PFSK-1 (cell line): ENCODE measurements around the gene TMEM140.

Experiments
- POLR2AphosphoS5 ChIP-seq: IDR thresholded peaks from 2 replicates; pipeline ENCODE4 v1.6.1; 2012; ENCODE audit warnings: low read depth, mild to moderate bottlenecking, control low read depth, low read length, moderate library complexity
- REST ChIP-seq, 2 experiments: IDR thresholded peaks; 2 replicates each; pipeline versions ENCODE4 v1.6.1 to v1.8.0; 2011 to 2012; ENCODE audit warnings: low read depth in 2 of 2, low read length in 2 of 2, control low read depth in 1 of 2, inconsistent platforms in 1 of 2, mild to moderate bottlenecking in 1 of 2, moderate library complexity in 1 of 2; ENCODE audit not compliant: insufficient read depth in 1 of 2
- SIN3A ChIP-seq: IDR thresholded peaks from 2 replicates; pipeline ENCODE4 v1.6.1; 2012; ENCODE audit warnings: mild to moderate bottlenecking, low read length, moderate library complexity, borderline replicate concordance; ENCODE audit not compliant: insufficient read depth

- TF ChIP-seq SIN3A (no peak), POLR2AphosphoS5 (no peak), REST (IDR thresholded peaks at IDR 0.05; ENCODE audit: insufficient read depth in 1 of 2, low read depth in 2 of 2, low read length in 2 of 2) (no peak)
These were observed 67.8 kb downstream of the TMEM140 start for GRCh38 chr7:135215698-135216097.
